DMS153 treated with DMSO at 0.1 percent for 48 hours (cell line): ENCODE measurements around the gene CUL4B.
"Not testable (repeated sequence)": the region's sequence is repeated elsewhere in the genome, so short reads cannot be mapped to it uniquely, and the experiment has no call there.

Source experiments
- DNase-seq: peaks from one replicate; lab custom pipeline; 2025; ENCODE audit not compliant: unreplicated experiment; lab: John Stamatoyannopoulos, UW

CUL4B gene

GRCh38 chrX:120534413-120535205 lies 26.2 kb downstream of the CUL4B start:
- DNase-seq = no peak

DNA sequence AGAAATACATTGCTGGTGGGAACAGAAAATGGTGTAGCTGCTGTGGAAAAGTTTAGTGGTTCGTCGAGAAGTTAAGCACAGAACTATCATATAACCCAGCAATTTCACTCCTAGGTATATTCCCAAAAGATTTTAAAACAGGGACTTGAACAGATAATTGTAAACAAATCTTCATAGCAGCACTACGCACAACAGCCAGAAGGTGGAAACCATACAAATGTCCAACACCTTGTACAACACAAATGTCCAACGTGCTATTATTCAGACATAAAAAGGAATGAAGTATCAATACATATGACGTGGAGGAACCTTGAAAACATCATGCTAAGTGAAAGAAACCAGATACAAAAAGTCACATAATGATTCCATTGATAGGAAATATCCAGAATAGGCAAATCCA lies 37.9 kb downstream of the CUL4B start:
- no peak for DNase-seq

DNA sequence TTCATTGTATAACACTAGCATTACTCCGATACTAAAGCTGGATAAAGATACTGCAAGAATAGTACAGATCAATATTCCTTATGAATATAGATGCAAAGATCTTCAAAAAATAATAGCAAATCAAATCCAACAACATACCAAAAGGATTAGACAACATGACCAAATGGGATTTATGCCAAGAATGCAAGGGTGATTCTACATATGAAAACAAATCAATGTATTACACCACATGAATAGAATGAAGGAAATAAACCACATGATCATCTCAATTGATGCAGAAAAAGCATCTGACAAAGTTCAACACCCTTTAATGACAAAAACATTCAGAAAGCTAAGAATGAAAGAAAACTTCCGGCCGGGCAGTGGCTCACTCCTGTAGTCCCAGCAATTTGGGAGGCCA lies 42.8 kb downstream of the CUL4B start:
- DNase-seq = no peak

DNA sequence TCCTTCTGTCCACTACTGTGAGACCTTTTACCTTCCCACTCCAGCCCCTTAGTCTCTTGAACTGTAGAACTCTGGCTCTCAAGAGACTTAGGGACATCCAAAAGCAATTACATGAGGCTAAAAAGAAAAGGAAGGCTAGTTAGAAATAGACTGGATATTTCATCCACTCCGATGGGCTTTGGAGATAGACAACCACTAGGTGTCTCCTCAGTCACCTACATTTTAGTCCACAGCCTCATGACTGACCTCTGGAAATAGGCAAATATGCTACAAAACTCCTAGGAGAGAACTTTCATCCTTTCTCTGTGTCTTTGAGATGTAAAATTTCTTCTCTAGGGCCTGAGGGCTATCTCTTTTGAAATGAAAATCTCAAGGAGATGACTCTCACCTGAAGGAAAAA lies 46.5 kb downstream of the CUL4B start:
- DNase-seq = peak; percentile 16

GRCh38 chrX:120512627-120513026 lies 48.1 kb downstream of the CUL4B start:
- no peak for DNase-seq

DNA sequence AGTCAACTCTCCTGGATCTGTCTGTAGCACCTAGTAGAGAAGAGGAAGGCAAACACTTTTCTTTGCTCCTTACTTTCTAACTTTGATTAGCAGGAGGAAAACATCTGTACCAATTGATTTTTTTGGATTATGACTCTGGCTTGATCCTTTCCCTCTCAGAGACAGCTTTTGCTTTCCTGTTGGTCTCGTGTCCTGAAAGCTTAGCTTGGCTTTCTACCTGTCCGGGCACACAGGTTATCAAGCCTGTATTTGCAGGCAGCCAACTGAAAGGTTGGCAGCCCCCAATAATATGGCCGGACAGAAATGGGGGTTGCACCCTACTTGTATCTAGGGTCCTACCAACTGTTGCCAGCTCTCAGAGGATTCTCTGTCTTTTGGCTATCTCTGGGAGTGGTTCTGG lies 48.5 kb downstream of the CUL4B start:
- no peak for DNase-seq

DNA sequence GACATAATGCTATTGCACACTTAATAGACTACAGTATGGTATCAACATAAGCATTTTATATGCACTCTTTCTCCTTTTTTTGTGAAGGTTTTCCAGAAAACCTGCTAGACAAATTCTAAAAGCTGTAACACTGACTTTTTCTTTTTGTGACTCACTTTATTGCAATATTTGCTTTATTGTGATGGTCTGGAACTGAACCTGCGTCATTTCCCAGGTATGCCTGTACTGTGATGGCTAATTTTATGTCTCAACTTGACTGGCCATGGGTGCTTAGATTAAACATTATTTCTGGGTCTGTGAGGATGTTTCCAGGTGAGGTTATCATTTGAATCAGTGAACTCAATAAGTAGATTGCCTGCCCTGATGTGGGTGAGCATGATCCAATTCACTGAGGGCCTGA lies 56.2 kb downstream of the CUL4B start:
- DNase-seq = no peak

DNA sequence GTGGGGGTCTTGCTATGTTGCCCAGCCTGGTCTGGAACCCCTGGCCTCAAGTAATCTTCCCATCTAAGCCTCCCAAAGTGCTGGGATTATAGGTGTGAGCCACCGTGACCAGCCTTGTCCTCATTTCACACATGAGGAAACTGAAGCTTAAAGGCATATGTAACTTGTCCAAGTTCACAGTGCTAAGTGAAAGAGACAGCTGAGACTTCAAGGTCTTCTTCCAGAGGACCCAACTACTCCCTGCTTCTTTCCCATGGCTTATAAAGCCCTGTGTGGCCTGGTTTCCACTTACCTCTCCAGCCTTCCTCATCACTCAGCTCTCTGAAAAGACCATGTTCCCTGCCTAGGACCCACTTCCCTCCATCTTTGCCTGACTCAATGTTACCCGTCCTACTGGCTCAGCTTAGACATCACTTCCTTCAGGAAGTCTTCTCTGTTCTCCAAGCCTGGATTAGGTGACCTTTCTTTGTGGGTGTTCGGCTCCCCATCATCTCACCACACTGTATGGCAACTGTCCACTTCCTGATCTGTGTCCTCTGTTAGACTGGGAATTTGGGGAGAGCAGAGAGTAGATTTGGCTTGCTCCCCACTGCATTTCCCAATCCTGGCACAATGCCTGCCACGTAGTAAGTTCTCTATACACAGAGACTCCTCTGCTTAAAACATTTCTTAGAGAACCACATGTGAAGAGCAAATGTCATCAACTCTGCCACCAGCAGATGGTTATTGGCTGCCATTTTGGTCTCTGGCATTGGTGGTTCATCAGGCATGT lies 61.3 kb downstream of the CUL4B start:
- no peak for DNase-seq

- not testable (repeated sequence) for DNase-seq
These were observed 70.6 kb downstream of the CUL4B start for GRCh38 chrX:120490119-120490518.

DNA sequence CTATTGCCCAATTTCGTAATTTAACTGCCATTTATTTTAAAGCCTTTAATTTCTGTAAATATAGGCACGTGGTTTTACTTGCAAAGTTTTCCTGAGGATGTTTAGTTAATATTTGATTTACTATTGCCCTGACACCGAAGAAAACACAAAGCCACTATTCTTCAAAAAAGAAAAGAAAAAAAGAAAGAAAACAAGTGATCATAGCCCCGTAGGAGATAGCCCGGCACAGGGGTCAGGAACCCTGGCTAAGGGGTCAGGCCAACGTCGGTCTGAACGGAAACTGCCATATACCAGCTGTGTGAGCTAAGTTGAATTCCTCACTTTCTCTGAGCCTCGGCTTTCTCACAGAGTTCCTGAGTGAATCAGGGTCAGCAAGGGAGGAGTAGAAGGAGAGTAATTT lies 74.0 kb downstream of the CUL4B start:
- no peak for DNase-seq

GRCh38 chrX:120485638-120486520 lies 74.9 kb downstream of the CUL4B start:
- peak; percentile 92 for DNase-seq

DNA sequence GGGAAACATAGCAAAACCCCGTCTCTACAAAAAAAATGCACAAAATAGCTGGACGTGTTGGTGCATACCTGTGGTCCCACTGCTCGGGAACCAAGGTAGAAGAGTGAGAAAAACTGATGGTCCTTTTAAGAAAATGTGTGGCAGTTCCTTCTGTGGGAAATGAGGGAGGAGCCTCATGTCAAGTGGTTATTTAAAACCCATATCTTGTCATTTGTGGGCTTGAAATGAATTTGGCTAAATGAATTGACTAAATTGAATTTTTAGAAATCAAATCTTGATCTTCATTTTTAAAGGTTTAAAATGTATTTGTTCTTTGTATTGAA lies 75.5 kb downstream of the CUL4B start:
- no peak for DNase-seq

DNA sequence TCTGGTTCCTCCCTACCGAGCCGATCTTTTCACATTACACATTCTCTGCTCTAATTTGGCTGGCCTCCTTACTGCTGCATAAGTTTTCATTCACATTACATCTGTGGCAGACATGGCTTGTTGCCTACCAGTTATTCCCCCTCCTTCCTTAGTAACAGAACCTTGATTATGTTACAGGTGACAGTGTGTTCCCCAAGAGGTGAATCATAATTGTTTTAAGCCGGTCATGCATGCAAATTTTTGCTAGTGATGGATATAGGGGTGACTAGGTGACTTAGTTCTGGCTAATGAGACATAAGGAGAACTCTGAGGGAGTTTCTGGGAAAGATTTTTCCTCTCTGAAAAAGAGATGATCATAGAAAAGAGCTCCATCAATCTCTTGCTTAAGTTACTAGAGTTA lies 83.3 kb downstream of the CUL4B start:
- no peak for DNase-seq

GRCh38 chrX:120476714-120477113 lies 84.0 kb downstream of the CUL4B start:
- no peak for DNase-seq

- DNase-seq = peak; percentile 5
These were observed 85.3 kb downstream of the CUL4B start for GRCh38 chrX:120475447-120475846.
